ENCODE measurements around the gene SNAPC4.

DNA sequence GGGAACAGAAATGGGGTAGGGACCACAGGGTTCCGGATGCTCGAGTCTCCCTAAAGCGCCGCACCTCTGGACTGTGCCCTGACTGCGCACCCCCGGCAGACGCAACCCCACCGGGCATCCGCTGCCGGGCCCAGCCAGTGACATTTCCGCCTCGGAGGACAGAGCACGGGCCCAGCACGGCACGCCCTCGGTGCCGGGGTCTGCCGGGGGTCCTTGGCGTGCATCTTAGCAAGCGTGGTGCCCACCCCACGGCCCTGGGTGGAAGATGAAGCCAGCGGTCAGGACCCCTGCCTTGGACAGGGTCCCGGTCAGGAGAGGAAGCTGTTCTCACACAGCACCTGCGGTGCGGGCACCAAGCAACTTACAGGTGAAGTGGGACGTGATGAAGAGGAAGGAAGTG is 32.6 kb upstream of the SNAPC4 start:
- no peak for TF ChIP-seq CTCF (IDR thresholded peaks at IDR 0.05; ENCODE audit: low read depth, low read length, poor library complexity, severe bottlenecking)
- no peak for TF ChIP-seq EZH2phosphoT487 (IDR thresholded peaks at IDR 0.05; ENCODE audit: borderline replicate concordance, low read length)

Measured in DOHH2 (cell line).